GM21423 (cell line): ENCODE data around the gene LSMEM2.
A peak's percentile ranks its signal among the peaks of the same experiment; 100 is the strongest.
"Not testable (repeated sequence)": the region's sequence is repeated elsewhere in the genome, so short reads cannot be mapped to it uniquely, and the experiment has no call there.

Experiments used
- ATAC-seq: cut with Tn5 transposase; IDR thresholded peaks from one replicate; pipeline ENCODE4 v1.9.1; 2021; ENCODE audit warnings: mild to moderate bottlenecking, moderate library complexity; ENCODE audit not compliant: unreplicated experiment

Gene LSMEM2

DNA sequence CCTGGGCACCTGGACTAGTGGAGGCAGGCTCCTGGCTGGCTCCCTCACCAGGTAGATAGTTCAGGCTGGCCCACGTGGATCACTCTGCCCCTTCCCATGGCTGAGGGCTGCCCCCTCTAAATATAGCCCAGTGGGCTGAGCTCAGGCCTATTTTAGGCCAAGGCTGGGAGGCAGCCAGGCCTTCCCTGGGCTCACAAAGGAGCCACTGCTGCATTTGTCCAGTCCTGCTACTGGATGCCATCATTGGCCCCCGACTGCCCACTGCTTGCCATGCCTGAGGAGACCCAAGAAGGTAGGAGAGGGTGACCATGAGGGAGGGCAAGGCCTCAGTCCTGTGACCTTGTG, at the start of gene LSMEM2:
Gene LSMEM2, plus strand, starts transcription at position 208 of the 345 bp plus-strand sequence. Its CDS starts 27 bp downstream, at position 235.
- ATAC-seq = no peak

DNA sequence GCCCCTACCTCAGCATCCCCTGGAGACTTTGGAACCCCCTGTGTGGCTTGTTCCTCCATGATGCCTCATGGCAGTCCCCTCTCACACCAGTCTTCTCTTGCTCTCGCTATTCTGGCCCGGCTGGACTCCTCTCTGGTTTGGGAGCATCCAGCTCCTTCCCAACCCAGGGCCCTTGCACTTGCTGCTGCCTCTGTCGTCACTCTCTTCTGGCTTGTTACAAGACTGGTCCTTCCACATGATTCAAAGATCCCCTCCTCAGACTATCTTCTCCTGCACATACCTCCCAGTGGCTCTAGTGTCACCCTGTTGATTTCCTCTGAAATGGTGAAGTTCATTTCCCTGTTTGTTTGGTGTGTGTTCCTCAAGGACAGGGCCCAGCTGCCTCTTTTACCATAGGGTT, 49.4 kb upstream of the LSMEM2 start:
- no peak for ATAC-seq

GRCh38 chr3:50230104-50230793, 48.6 kb upstream of the LSMEM2 start:
- ATAC-seq = no peak

DNA sequence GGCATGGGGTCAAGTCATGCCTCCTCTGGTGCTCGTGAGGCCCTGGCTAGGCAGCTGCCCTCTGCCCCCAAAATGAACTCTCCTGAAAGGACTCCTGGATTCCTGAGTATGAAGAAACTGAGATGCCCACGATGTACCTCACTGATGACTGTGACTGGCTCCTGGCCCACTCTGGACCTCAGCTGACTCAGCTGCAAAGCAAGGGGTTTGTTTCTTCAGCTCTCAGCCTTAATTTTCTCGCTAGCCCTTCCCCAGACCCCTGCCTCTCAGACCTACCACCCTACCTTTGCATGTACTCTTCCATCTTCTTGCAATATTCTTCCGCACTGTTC, 48.1 kb upstream of the LSMEM2 start:
- ATAC-seq = no peak

- no peak for ATAC-seq
These were observed 47.3 kb upstream of the LSMEM2 start for GRCh38 chr3:50231581-50231980.

DNA sequence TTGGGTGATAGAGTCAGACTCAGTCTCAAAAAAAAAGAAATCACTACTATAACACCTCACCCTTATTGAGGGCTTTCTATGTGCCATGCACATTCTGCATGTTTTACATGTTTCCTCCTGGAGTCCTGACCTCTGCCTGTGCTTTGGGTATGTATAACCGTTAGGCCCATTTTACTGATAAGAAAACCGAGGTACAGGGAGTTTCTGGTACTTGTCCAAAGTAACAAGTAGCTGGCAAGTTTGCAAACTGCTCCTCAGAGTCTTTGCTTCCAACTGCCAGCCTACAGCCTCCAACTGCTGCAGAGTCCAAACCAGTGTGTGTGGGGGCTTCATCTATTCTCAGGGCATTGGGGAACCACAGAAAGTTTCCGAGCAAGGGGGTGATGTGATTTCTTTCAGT, 46.6 kb upstream of the LSMEM2 start:
- no peak for ATAC-seq

- no peak for ATAC-seq
These were observed 45.7 kb upstream of the LSMEM2 start for GRCh38 chr3:50233176-50233575.

DNA sequence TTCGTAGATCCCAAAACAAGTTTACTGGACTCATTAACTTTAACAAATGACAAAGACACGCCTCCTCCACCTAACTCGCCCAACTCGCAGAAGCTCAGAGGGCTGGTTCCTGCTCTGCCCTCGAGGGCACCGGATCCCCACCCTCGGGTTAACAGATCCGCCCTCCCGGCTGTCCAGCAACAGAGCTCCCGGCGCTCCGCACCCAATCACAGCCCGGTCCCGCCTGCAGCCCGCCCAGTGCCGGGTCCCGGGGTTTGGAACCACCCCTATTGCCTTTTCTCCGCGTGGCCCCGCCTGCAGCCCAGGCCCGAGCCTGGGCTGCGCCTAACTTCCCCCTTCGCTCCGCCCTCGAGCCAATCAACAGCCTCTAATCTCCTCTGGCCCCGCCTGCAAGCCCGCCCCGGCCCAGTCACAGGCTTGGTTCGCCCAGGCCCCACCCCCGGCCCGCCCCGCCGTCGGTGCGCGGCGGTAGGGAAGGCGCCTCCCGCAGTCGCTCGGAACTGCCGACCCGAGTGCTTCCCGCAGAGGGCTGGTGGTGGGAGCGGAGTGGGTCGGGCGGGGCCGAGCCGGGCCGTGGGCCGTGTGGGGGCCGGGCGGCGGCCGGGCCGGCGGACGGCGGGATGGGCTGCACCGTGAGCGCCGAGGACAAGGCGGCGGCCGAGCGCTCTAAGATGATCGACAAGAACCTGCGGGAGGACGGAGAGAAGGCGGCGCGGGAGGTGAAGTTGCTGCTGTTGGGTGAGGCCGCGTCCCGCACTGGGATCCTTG, 43.0 kb upstream of the LSMEM2 start, which contains the start of gene GNAI2:
Gene GNAI2, plus strand, starts transcription at position 489 of the 768 bp plus-strand sequence. Its CDS starts 132 bp downstream, at position 621.
- ATAC-seq = peak; percentile 91

- ATAC-seq = no peak
These were observed 42.3 kb upstream of the LSMEM2 start for GRCh38 chr3:50236484-50237132.

- no peak for ATAC-seq
These were observed 41.7 kb upstream of the LSMEM2 start for GRCh38 chr3:50237133-50237651.

GRCh38 chr3:50237754-50238548, 40.9 kb upstream of the LSMEM2 start:
- ATAC-seq = peak; percentile 34

GRCh38 chr3:50238549-50239026, 40.3 kb upstream of the LSMEM2 start:
- no peak for ATAC-seq

- no peak for ATAC-seq
These were observed 39.2 kb upstream of the LSMEM2 start for GRCh38 chr3:50239649-50240048.

DNA sequence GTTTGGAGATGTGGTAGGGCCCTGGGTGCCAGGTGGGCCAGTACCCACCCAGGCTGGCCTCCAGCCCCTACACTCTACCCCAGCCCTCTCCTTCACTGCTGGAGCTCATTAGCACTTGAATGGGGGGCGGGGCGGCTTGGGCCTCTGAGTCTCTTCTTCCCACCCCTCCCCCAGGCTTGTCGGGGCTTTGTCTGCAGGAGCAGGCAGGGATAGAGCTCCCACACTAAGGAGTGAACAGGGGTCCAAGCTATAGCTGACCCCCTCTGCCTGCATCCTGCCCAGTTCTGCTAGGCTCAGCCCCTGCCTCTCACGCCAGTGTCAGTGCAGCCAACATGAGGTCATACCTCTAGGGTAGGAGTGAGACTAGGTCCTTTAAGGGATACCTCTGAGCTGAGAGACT, 37.7 kb upstream of the LSMEM2 start:
- ATAC-seq = no peak

GRCh38 chr3:50241713-50242380, 37.0 kb upstream of the LSMEM2 start:
- ATAC-seq = no peak

GRCh38 chr3:50242381-50242770, 36.5 kb upstream of the LSMEM2 start:
- ATAC-seq = no peak

GRCh38 chr3:50242851-50243542, 35.9 kb upstream of the LSMEM2 start:
- ATAC-seq = no peak

- ATAC-seq = no peak
These were observed 35.4 kb upstream of the LSMEM2 start for GRCh38 chr3:50243543-50243895.

DNA sequence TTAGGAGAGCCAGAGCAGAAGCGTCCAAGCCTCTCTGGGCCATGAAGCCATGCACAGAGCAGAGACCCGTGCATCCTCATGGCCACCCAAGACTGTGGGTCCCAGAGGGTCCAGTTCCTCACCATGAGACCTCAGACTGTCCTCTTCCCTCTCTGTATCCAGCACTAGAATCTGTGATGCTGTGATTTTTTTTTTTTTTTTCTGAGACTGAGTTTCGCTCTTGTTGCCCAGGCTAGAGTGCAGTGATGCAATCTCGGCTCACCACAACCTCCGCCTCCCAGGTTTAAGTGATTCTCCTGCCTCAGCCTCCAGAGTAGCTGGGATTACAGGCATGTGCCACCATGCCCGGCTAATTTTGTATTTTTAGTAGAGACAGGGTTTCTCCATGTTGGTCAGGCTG, 34.1 kb upstream of the LSMEM2 start:
- ATAC-seq = not testable (repeated sequence)

DNA sequence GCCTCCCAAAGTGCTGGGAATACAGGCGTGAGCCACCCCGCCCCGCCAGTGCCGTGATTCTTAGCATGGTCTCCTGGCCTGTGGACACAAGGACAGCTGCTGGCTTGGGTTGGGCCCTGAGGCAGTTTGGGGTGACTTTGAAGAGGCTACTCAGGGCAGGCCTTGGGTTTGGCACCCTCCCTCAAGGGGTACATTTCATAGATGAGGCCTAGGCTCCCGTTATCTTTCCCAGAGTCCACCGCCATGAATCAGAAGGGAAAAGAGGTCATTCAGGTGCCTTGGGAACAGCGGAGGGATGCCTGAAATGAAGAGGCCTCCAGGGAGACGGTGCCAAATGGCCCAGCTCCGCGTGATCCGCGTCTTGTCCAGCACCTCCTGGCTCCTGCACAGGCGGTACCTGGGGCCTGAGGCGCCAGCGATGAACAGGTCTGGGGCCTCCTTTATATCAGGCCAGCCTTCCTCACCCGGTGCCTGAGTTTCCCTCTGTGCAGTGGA, 33.6 kb upstream of the LSMEM2 start:
- ATAC-seq = no peak
